GM21737 (cell line): ENCODE measurements around the gene FOXL2.
A peak's percentile ranks its signal among the peaks of the same experiment; 100 is the strongest.

Source experiments
- ATAC-seq: cut with Tn5 transposase; IDR thresholded peaks from one replicate; pipeline ENCODE4 v1.9.1; 2021; ENCODE audit warnings: mild to moderate bottlenecking, moderate library complexity; ENCODE audit not compliant: unreplicated experiment

FOXL2 gene

DNA sequence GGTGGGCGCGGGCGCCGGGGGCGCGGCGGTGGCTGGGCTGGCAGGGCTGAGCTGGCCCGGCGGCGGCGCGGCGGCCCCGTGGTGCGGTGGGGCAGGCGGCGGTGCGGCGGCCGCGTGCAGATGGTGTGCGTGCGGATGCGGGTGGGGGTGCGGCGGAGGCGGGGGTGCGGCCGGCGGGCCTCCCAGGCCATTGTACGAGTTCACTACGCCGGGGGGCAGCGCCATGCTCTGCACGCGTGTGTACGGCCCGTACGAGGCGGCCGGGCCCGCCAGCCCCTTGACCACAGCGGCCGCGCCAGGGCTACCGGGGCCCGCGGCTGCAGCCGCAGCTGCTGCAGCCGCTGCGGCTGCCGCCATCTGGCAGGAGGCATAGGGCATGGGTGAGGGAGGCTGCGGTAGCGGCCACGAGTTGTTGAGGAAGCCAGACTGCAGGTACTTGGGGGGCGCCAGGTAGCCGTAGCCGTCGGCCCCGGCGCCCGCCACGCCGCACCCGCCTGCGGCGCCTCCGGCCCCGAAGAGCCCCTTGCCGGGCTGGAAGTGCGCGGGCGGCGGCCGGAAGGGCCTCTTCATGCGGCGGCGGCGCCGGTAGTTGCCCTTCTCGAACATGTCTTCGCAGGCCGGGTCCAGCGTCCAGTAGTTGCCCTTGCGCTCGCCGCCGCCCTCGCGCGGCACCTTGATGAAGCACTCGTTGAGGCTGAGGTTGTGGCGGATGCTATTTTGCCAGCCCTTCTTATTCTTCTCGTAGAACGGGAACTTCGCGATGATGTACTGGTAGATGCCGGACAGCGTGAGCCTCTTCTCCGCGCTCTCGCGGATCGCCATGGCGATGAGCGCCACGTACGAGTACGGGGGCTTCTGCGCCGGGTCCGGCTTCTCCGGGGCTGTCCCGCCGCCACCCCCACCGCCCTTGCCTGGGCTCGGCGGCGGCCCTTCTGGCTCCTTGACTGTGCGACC, 951 bp downstream of the FOXL2 start:
- ATAC-seq, result no peak

DNA sequence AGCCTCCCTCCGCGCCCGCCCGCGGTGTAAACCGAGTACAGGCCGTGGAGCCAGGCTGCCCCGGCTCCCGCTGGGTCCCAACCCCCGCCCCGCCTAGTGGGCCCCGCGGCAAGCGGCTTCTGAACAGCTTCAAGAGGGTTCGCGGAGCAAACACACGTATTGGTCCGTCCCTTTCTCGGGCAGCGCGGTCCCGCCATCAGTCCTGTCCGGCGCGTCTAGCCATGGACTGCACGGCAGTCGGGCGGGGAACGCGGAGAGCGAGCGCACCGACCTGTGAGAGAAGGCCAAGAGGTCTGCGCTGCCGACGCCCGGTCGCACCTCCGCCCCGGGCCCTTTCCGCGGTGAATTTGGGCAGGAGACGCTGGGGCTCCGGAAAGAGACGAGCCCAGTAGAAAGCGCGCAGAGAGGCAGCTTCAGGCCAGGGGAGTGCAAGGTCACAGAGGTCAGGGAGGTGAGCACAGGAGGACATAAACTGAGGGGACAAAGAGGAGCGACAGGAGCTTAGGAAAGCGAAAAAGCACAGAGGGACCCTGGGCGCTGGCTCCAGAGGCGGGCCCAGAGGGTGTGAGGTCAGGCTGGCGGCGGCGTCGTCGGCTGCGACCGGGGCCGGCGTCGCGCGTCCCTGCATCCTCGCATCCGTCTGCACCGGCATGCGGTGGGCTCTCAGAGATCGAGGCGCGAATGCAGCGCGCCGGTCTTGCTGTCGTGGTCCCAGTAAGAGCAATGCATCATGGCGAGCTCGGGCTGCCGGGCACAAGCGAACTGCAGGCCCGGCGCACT, 1.8 kb downstream of the FOXL2 start:
- no peak for ATAC-seq

DNA sequence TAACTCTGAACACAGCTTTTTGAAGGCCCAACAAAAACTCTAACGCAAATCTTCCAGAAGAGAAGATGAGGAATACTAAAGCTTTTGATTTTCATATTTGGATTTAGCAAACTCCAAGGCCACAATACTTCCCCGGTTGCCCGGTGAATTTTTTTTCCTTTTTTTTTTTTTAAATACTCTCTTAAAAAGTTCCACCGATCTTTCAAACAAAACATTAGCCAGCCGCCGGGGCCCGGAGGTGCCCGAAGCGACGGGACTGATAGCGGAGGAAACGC, 2.3 kb downstream of the FOXL2 start:
- ATAC-seq, result no peak

DNA sequence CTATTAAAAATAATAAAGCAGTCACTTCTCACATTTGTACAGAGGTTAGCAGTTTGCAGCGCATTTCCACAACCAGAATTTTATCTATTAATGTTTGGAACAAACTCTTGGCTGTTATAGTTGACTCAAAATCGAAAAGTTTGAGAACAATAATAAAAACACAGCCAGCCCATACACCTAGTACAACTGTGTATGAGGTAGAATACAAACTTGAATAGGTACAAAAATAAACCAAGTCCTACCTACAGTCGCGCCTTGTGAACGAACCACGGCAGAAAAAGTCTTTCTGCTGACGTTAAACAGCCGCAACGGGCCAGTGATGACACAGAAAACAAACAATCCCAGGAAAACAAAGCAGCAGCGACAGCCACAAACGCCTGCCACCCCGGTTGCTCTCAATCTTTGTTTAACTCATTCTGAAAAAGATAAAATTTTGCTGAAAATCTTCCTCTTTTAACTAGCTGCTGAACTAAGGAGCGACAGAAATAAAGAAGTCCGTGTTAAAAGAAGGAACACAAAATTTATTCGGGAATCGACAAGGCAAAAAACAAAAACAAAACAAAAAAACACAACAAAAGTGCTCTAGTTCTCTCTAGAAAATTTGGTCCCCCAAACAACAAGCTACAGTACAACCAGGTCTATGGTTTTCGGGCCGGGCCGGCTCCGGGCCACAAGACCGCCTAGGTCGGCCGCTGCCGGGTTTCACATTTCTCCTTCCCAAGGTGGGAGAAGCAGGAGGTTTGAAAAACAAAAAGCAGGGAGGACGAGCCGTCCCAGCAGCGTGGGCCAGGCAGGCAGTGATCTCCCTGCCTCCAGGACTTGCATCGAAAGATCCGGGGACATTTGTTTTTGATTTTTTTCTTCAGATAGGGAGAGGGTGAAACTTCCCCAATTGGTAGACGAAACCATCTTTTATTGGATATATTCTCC, 2.9 kb downstream of the FOXL2 start:
- ATAC-seq, result no peak

DNA sequence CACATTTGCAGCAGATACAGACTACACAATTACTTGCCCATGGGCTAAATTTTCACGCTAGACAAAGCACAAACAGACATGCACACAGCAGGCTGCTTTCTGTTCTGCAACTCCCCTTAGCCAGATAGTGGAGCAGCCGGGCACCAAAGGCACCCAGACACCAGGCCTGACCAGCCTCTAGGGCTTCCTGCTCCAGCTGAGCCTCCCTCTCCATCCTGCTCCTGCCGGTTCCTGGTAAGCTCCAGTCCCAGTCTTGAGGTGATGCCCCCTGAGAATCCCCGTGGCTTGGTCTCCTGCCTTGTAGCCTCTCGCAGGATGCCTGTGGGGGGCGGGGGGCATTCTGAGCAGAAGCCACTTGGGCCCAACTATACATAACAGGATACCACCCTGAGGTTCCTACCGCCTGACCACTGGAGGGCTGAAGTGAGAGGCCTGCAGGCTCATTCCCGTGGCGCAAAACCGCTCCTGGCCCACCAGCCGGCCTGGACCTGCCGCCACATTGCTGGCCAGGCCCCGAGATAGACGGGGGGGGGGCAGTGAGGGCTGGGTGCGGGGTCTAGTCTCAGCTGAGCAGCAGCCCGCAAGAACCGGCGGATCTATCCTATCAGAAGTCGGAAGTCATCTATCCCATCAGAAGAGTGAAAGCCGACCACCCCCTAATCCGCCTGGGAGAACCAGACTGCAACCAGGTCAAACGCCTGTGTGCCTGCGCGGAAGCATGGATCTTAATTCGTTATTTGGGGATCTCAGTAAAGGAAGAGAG, 3.9 kb downstream of the FOXL2 start:
- no peak for ATAC-seq

DNA sequence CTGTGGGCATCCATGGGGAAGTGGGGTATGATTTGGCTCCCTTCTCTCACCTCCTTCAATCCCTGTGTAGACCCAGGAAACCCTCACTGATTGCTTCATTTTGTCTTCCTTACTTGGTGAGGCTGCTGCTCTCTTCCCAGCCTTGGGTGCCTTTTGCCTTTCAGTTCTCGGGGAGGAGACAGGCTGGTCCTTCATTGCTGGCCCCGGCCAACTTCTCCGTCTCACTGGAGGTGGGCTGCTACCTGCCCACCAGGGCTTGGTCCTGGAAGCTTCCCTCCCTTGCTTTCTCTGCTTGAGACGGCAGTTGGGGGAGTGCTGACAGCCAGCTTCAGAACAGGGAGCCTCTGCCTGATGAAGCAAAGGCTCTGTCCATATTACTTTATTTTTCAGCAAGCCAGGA, 4.7 kb downstream of the FOXL2 start:
- no peak for ATAC-seq

DNA sequence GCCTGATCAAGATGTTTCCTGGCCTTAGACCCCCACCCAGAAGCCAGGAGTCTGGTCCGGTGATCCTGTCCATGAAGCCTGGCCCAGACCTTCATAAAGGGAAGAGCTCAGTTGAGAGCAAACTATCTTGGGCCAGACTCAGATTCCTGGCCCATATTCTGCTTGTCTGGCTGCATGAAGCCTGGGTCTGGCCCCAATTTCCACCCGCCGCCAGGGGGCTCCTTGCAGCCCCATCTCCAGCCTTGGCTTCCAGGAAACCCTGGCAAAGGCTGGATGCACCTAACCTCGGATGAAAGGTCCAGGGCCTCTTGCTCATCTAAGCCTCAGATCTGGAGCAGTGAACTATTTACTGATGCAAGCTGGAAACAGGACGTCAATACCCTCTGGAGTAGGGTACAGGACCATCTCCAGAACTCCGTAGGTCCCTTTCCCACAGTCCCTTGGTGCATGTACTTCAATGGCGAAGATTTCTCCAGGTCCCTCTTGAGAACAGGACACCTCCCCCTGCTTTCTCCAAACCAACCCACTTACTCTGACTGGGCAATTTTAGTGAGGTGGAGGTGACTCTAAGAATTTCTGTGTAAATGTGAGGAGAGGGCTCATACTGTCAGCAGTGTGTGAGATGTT, 5.6 kb downstream of the FOXL2 start:
- ATAC-seq, result no peak

DNA sequence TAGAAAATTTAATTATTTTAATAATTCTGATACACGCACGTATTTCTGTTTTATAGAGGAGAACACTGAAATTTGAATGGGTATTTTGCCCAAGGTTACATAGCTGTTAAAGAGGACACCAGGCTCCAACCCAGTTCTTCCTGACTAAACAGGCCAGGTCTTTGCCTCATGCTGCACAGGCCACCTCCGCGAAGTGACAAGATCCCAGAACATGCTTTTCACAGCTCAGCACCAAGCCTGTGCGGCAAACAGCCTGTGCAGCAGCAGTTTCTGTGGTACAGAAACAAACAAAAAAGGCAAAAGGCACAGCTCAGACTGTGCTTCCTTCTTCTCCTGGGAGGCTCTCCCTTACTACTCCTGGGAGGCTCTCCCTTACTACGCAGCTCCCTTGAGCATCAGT, 6.5 kb downstream of the FOXL2 start:
- no peak for ATAC-seq

DNA sequence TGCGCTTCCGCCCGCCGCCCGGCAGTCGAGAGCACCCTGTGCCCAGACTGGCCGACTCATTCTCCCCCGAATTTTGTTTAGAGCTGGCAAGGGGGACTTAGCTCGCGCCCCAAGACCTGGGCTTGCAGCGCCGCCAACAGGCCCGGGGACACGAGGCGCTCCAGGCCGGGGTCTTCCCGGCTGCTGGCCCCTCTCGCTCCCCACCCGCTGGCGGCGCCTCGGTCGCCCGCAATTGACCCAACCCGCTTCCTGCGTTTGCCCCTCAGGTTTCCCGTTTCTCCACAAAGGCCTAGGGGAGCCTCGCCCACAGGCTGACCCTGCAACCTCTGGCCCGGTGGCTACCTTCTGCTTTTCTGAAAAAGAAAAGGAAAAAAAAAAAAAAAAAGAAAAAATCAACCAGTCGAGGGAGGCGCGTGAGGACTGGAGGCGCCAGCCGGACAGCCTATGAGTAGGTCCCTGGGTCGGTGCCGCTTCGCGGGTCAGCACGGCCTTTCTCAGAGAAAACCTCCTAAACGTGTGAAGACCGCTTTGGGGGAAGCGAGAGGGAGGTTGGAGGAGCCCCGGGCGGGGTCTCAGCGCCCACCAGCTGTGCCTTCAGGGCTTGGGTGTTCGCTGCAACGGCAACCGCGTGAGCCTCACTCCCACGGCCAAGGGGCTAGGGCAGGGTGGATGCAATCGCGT, 7.2 kb downstream of the FOXL2 start:
- ATAC-seq, result no peak

DNA sequence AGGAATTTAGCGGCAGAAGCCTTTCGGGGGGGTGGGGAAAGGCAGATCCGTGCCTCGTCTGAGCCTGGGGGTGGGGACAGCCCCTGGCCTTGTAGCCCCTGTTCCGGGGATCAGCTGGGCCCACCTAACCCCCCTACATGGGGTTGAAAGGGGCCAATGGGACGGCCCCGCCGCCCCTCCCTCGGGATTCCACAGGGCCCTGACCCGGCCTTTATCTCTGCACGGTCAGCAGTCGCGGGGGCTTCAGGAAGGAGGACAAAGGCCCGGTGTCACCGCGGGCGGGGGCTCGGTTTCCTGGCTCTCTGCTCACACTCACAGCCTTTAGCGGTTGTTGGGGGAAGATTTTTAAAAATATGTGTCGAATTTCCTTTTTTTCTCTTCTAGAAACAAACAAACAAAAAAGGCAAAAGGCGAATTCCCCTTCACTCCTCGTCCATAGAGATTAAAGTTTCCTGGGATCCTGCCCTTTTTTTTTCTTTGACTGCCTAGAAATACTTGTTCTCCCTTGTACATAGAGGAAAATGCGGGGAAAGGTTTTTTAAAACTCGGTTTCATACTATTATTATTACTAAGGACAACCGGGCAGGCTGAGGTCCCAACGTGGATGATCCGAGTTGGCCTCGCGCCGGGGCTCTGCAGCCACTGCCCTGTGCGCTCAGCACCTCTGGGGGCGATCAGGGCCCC, 7.9 kb downstream of the FOXL2 start:
- ATAC-seq, result no peak

DNA sequence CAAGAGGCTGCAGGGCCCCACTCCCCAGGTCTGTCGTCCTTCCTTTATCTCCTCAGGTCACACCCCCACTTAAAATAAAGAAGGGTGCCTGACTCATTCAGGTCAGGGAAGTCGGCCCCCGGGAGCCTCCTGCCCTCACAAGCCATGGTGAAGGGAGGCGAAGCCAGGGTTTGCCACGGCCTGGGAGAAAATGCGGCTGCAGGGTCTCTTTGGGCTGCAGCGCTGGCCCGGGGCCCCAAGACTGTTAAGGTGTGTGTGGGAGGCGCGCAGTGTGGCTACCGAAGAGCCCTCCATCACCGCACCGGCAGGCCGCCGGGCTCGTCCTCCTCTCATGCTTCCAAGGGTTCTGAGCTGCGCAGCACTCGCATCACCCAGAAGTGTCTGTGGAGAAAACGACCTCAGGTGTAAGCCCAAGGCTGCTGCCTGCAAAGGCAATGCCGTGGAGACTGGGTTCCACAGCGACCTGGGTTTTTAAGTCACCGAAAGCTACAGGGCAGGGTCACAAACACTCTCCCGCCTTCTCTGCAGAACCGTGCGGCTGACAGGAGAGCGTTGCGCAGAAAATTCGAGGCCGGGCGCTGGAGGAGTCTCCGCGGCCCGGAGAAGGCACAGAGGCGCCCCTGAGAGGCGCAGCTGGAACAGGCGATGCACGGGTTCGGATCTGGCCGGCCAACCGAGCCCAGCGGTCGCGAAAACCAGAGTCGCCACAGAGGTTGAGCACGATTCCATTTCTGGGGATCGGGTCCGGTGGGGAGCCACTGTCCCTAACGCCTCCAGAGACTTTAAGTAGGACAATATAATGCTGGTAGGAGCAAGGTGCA, 8.7 kb downstream of the FOXL2 start:
- no peak for ATAC-seq

DNA sequence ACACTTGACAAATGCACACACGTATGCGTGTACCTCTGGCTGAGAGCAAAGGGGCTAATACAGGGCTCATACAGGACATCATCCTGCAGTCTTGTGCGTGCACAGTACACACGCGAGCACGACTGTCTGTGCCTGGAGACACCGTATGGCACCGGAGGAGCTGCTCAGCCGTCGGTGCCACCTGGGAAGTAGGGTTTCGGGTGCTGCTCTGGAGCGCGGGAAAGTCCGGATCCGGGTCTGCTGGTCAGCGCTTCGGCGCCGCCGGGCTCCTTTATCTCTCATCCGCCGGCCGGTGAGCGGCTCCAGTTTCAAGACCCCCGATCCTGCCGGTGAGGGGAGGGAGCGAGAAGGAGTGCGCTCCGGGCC, 9.3 kb downstream of the FOXL2 start:
- ATAC-seq, result no peak

DNA sequence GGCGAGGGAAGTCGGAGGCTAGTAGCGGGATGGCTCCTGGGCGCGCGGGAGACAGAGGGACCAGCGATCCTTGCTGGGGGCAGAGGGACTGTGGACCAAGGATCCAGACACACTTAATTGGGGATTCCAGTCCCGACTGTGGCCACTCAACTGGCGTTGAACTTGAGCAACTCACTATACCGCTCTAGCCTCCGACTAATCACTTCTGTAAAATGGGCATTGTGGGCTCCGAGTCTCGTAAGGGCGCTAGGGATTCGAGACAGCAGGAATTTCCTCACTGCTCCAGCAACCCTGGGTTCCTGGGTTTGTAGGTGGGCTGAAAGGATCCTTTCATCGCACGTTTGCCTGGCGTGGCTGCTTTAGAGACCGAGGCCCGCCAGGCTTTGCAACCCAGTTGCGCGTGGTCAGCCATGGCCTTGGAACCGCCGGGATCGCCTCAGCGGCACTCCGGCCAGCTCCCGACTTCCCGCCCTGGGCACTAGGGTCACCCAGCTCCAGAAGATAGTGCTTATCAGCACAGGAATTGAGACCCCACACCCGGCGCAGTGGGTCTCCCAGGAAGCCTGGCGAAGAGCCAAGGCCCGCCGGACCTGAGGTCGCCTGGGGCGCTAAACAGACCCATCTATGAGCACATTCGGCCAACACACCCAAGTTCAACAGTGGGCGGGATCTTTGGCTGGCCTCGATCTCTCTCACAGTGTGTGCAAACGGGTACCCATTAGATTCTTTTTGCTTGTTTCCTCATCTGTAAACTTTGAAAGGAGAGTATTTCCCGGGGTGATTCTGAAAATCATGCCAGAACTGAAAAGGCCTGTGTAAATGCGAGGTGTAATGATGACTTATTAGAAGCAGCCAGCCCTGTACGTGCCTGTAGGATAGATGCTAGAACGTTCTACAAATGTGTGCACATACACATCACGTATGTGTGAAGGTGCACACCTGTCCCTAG, 9.9 kb downstream of the FOXL2 start:
- ATAC-seq, result no peak

DNA sequence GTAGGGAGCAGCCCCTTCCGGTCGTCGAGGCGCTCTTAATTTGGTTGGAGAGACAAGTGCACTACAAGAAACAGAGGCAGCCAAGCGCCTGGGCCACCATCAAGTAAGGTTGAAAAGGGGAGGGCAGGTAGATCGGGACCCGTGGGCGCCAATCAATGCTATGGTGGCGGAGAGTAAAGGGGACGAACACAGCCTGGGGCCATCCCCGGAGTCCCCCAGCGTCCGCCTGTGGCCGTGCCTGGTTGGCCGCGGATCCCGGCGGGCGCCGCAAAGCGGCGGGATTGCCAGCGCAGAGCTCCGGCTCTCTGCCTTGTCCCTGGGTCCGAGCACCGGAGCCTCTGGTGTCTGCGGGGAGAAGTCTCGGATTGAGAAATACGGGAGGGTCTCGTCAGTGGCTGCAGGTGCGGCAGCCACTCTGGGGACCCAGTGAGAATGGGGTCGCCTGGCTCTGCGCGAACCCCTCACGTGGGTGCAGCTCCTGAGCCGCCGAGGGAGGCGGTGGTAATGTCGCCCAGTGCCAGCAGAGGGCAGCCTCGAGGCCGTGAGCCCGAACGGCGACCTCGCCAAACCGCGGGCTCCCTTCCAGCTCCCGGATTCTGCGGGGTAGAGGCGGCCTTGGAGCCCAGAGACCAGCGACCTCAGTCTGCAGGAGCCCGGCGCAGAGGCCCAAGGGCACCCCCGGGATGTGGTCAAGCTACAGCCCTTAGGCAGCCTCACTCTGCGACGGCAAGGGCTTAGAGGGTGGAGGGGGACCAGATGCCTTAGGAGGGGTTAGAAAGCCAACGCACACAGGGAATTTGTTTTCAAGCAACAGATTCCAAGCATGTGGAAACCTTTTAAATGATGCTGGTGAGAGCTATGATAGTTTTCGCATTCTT, 10.8 kb downstream of the FOXL2 start:
- ATAC-seq, result peak; percentile 74

DNA sequence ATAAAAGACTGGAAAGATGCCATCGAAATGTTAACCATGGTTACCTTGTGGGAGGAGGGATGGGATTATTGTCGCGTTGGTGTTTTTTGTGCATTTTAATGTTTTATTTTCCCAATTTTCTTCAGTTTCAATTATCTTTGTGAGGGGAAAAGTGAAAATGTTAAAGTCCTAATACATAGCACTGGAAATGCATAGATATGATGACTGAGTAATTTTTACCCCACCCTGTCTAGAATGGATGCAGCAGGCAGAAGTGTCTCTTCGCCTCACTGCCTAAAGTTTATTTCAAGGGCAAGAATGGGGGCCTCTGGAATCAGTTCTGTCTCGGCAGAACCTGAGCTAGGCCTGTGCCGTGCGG, 11.5 kb downstream of the FOXL2 start:
- no peak for ATAC-seq
